Left lung (tissue), 10 donors: ENCODE results near the gene GSTM4. TPM values are rescaled to one million over a fixed set of nuclear protein-coding genes. Genes with fewer than 3 reads are reported as not detected.

Experiments
- ATAC-seq: fragments of 200-7000 bp; cut with Tn5 transposase; one replicate; pipeline ENCODE4 v1.9.1; 2020; ENCODE audit warnings: moderate library complexity
- DNase-seq, 4 donors: peaks; one replicate each; pipeline ENCODE4 v3.0.0-alpha.2; 2013 to 2020
- H3K27ac ChIP-seq, 2 donors: fragments of 200-600 bp; sonication (generic) in 1 of 2; one replicate each; pipeline versions ENCODE4 v1.5.0 to v1.8.0; 2020 to 2021
- H3K27me3 ChIP-seq, 2 donors: fragments of 200-600 bp; sonication (generic) in 1 of 2; one replicate each; pipeline versions ENCODE4 v1.5.0 to v1.8.0; 2020 to 2021
- H3K36me3 ChIP-seq, 2 donors: fragments of 200-600 bp; sonication (generic) in 1 of 2; one replicate each; pipeline versions ENCODE4 v1.5.0 to v1.8.0; 2020 to 2021
- H3K4me1 ChIP-seq, 2 donors: fragments of 200-600 bp; one replicate each; pipeline ENCODE4 v1.8.0; 2021
- H3K4me3 ChIP-seq, 2 donors: fragments of 200-600 bp; sonication (generic) in 1 of 2; one replicate each; pipeline versions ENCODE4 v1.5.0 to v1.8.0; 2020 to 2021; ENCODE audit warnings: mild to moderate bottlenecking in 1 of 2
- H3K9me3 ChIP-seq, 2 donors: fragments of 200-600 bp; sonication (generic) in 1 of 2; one replicate each; pipeline versions ENCODE4 v1.5.0 to v1.8.0; 2020 to 2021
- intact Hi-C, 2 donors: fragments of 100-400 bp; cut with DNase I; formaldehyde crosslinking; loops; one replicate each; pipeline versions ENCODE4 v1.11.2 to v1.14.2; 2022
- polyA plus RNA-seq, 6 donors: library from polyadenylated mRNA; unstranded; fragments of 120-200 nt; gene quantifications; one replicate each; pipeline ENCODE4 v1.2.1, GENCODE V29; 2013; ENCODE audit not compliant: insufficient read length in 6 of 6
- total RNA-seq, 2 donors: library from RNA; stranded (reverse); fragmentation: NEBNext Ultra II Directional; extraction: Animal tissue kit (Norgen Biotek cat#: 25700); gene quantifications; one replicate each; pipeline ENCODE4 v1.2.1, GENCODE V29; 2021
- TF ChIP-seq, protein P1 (sequence below), 2 donors: fragments of 200-600 bp; sonication (generic) in 1 of 2; IDR thresholded peaks; one replicate each; pipeline versions ENCODE4 v1.5.0 to v1.8.0; 2021; ENCODE audit warnings: antibody characterized with exemption in 2 of 2
- donor health status: DM: no; HTN: yes; CAD: no.
- donor health status: DM: no; HTN: no; CAD: no.

The GSTM4 gene
- total and polyA plus RNA-seq, 8 donors = 20.2 to 37.2 (median 28.9) TPM

DNA sequence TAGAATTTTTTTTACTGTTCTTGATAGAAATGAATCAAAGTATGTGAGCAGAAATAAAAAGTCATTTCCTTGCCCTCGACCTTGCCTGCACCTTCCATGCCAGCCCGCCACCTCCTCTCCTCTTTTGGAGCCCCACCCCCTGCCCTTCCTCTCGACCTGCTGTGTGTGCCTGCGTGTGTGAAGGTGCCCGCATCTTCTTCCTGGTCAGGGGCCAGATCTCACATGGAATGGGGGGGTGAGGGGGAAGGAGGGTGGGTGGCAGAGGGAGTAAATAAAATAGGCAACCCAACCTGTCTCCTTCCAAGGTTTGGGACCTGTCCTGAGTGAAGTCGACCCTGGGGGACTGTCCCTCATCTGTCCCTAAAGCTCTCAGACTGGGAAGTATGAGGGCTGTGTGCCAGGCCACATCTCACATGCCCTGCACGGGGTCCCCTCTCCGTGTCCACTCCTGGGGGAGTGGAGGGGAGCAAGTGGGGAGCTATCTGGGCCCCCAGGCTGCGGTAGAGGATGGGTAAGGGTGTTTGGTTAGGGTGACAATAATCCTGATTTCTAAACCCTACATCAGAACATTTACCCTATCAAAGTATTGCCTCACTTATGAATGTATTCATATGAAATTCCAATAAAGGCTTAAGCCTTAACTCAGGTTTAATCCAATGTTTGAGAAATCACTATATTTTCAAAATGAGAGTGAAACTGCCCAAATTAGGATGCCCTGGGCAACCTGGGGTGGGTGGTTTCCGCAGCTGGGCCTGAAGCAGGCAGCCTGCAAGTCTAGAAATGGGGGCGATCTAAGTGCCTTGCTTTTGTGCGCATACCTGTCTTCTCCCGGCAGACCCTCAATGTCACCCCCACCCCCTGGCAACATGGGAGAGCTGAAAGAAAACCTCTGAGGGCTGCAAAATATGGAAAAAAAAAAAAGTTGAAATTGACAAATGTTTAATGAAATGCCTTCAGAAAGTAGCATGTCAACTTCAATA is 20.8 kb upstream of the GSTM4 start:
- TF ChIP-seq, protein P1, sequence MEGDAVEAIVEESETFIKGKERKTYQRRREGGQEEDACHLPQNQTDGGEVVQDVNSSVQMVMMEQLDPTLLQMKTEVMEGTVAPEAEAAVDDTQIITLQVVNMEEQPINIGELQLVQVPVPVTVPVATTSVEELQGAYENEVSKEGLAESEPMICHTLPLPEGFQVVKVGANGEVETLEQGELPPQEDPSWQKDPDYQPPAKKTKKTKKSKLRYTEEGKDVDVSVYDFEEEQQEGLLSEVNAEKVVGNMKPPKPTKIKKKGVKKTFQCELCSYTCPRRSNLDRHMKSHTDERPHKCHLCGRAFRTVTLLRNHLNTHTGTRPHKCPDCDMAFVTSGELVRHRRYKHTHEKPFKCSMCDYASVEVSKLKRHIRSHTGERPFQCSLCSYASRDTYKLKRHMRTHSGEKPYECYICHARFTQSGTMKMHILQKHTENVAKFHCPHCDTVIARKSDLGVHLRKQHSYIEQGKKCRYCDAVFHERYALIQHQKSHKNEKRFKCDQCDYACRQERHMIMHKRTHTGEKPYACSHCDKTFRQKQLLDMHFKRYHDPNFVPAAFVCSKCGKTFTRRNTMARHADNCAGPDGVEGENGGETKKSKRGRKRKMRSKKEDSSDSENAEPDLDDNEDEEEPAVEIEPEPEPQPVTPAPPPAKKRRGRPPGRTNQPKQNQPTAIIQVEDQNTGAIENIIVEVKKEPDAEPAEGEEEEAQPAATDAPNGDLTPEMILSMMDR (IDR thresholded peaks at IDR 0.05) = no peak

DNA sequence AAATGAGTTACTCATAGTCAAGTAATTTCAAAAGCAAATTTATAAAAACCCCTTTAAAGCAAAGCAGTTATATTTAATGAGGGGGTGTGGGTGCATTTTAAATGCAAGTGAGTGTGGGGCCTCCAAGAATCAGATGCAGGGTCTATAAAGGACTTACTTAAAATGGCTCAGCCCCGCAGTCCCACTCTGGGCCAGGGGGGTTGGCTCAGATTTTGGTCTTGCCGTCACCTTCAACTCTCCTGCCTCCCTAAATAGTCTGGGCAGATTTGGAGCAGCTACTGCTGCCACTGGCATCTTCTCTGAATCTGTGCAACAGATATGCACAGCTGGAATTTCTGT is 20.1 kb upstream of the GSTM4 start:
- H3K27me3 ChIP-seq = no peaks in the 10 kb centered on the region
- no peak overlapping the region for H3K4me3 ChIP-seq
- no peak for ATAC-seq
- TF ChIP-seq, protein P1 (IDR thresholded peaks at IDR 0.05) = no peak
- no peak overlapping the region for H3K27ac ChIP-seq
- no peaks in the 10 kb centered on the region for H3K9me3 ChIP-seq
- H3K36me3 ChIP-seq = peaks cover 0 to 22% of the 10 kb centered on the region in 2 donors
- DNase-seq = no peak
- H3K4me1 ChIP-seq = peaks cover 7 to 12% of the 10 kb centered on the region in 2 donors
- intact Hi-C loops = no loop called here

More for the DNA sequence above, 20.8 kb upstream of the GSTM4 start:
- no peak overlapping the region for H3K4me3 ChIP-seq
- intact Hi-C loops = no loop called here
- H3K36me3 ChIP-seq = peaks cover 0 to 26% of the 10 kb centered on the region in 2 donors
- DNase-seq (no peak), ATAC-seq (no peak)
- no peaks in the 10 kb centered on the region for H3K27me3 ChIP-seq
- H3K27ac ChIP-seq = no peak overlapping the region
- H3K4me1 ChIP-seq = peaks cover 7 to 8% of the 10 kb centered on the region in 2 donors
- H3K9me3 ChIP-seq = no peaks in the 10 kb centered on the region

DNA sequence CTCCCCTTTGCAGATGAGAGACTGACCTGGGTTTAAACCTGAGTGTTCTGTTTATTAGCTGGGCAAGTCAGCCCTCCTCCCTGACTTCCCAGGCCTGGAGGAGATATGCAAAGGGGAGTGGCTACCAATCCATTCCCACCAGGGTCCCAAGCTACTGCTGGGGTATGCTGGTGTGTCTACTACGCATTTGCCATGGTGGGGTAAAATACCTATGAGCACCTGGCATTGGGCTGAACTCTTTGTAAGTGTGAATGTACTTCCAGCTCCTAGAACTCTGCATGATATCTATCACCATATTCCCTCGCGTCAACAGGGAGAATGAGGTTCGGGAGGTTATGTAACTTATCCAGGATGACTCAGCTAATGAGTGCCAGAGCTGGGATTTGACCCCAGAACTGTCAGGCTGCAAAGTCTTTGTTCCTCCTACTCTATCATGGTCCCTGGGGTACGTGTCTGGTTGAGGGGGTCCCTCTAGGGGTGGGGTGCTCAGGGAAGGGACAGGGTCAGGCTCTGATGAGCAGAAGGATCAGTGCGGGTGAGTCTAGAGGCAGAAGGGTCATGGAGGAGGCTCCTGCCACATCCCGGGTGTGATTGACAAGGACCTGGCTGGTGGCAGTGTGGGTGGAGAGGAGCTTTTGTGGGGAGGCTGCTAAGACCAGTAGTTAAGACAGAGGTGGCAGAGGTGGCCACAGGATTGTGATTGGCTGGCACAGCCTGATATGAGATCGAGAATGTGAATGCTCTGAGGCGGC is 19.5 kb upstream of the GSTM4 start:
- peak; percentile 9 for ATAC-seq
- Histone ChIP-seq H3K36me3 (peaks cover 0 to 16% of the 10 kb centered on the region in 2 donors), H3K27ac (no peak overlapping the region)

DNA sequence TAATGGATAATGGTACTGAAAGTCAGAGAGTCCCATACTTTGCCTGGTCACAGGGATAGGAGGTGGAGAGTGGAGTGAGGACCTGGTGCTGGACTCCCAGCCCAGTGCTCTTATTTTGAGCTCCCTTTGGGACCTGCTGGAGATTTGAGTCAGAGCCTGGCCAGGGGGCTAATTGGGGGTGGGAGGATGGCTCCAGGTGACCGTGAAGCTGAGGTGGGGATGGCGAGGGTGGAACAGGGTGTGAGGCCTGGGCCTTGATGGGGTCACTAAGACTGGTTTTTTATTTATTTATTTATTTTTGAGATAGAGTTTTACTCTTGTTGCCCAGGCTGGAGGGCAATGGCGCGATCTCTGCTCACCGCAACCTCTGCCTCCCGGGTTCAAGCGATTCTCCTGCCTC is 18.5 kb upstream of the GSTM4 start:
- Histone ChIP-seq H3K27ac (no peak overlapping the region), H3K4me1 (peaks cover 7 to 12% of the 10 kb centered on the region in 2 donors), H3K9me3 (no peaks in the 10 kb centered on the region), H3K27me3 (no peaks in the 10 kb centered on the region), H3K4me3 (no peak overlapping the region), H3K36me3 (peaks cover 0 to 6% of the 10 kb centered on the region in 2 donors)
- intact Hi-C loops = no loop called here
- ATAC-seq (no peak), DNase-seq (no peak)
- TF ChIP-seq, protein P1 (IDR thresholded peaks at IDR 0.05) = no peak

More for the DNA sequence above, 19.5 kb upstream of the GSTM4 start:
- TF ChIP-seq, protein P1 (IDR thresholded peaks at IDR 0.05) = no peak
- Histone ChIP-seq H3K4me3 (no peak overlapping the region), H3K27me3 (no peaks in the 10 kb centered on the region), H3K9me3 (no peaks in the 10 kb centered on the region), H3K4me1 (peaks cover 7 to 12% of the 10 kb centered on the region in 2 donors)
- no peak for DNase-seq
- intact Hi-C loops = no loop called here
